PFSK-1 (cell line): Measurements from ENCODE around the gene SCAP.

Source experiments
- FOXP2 ChIP-seq: optimal IDR thresholded peaks from 2 replicates; pipeline ENCODE3; 2011; ENCODE audit warnings: borderline replicate concordance, control low read depth, inconsistent platforms; ENCODE audit not compliant: insufficient read depth; ENCODE audit errors: extremely low read length, extremely low read depth
- POLR2AphosphoS5 ChIP-seq: IDR thresholded peaks from 2 replicates; pipeline ENCODE4 v1.6.1; 2012; ENCODE audit warnings: low read depth, mild to moderate bottlenecking, control low read depth, low read length, moderate library complexity
- SIN3A ChIP-seq: IDR thresholded peaks from 2 replicates; pipeline ENCODE4 v1.6.1; 2012; ENCODE audit warnings: mild to moderate bottlenecking, low read length, moderate library complexity, borderline replicate concordance; ENCODE audit not compliant: insufficient read depth
- TAF1 ChIP-seq: IDR thresholded peaks from 2 replicates; pipeline ENCODE4 v1.6.1; 2012; ENCODE audit warnings: low read length, control low read depth, borderline replicate concordance; ENCODE audit not compliant: insufficient read depth
- TF ChIP-seq, protein P1 (sequence below), 2 experiments: IDR thresholded peaks; 2 replicates each; pipeline versions ENCODE4 v1.6.1 to v1.8.0; 2011 to 2012; ENCODE audit warnings: low read depth in 2 of 2, low read length in 2 of 2, control low read depth in 1 of 2, inconsistent platforms in 1 of 2, mild to moderate bottlenecking in 1 of 2, moderate library complexity in 1 of 2; ENCODE audit not compliant: insufficient read depth in 1 of 2

Gene SCAP

DNA sequence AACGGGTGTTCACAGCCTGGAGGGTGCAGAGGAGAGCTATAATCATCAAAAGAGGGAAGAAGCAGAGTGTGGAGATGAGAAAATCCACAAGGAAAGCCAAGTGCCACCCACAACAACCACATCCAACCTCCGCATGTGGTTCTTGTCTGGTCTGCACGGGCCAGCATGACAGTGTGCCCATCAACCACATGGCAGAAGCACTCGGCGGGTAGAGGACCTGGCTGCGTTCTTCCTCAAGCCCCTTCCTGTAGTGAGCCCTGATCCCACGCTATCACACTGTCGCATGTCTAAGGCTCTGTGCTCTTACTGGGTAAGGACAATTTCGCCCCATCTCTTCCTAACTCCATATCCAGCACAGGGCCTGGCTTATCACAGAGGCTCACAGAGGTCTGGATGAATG is 53.0 kb downstream of the SCAP start:
- TF ChIP-seq, protein P1, sequence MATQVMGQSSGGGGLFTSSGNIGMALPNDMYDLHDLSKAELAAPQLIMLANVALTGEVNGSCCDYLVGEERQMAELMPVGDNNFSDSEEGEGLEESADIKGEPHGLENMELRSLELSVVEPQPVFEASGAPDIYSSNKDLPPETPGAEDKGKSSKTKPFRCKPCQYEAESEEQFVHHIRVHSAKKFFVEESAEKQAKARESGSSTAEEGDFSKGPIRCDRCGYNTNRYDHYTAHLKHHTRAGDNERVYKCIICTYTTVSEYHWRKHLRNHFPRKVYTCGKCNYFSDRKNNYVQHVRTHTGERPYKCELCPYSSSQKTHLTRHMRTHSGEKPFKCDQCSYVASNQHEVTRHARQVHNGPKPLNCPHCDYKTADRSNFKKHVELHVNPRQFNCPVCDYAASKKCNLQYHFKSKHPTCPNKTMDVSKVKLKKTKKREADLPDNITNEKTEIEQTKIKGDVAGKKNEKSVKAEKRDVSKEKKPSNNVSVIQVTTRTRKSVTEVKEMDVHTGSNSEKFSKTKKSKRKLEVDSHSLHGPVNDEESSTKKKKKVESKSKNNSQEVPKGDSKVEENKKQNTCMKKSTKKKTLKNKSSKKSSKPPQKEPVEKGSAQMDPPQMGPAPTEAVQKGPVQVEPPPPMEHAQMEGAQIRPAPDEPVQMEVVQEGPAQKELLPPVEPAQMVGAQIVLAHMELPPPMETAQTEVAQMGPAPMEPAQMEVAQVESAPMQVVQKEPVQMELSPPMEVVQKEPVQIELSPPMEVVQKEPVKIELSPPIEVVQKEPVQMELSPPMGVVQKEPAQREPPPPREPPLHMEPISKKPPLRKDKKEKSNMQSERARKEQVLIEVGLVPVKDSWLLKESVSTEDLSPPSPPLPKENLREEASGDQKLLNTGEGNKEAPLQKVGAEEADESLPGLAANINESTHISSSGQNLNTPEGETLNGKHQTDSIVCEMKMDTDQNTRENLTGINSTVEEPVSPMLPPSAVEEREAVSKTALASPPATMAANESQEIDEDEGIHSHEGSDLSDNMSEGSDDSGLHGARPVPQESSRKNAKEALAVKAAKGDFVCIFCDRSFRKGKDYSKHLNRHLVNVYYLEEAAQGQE (IDR thresholded peaks at IDR 0.05; ENCODE audit: insufficient read depth in 1 of 2, low read depth in 2 of 2, low read length in 2 of 2), result no peak
- TF ChIP-seq TAF1 (no peak), SIN3A (no peak), POLR2AphosphoS5 (no peak), FOXP2 (no peak)

DNA sequence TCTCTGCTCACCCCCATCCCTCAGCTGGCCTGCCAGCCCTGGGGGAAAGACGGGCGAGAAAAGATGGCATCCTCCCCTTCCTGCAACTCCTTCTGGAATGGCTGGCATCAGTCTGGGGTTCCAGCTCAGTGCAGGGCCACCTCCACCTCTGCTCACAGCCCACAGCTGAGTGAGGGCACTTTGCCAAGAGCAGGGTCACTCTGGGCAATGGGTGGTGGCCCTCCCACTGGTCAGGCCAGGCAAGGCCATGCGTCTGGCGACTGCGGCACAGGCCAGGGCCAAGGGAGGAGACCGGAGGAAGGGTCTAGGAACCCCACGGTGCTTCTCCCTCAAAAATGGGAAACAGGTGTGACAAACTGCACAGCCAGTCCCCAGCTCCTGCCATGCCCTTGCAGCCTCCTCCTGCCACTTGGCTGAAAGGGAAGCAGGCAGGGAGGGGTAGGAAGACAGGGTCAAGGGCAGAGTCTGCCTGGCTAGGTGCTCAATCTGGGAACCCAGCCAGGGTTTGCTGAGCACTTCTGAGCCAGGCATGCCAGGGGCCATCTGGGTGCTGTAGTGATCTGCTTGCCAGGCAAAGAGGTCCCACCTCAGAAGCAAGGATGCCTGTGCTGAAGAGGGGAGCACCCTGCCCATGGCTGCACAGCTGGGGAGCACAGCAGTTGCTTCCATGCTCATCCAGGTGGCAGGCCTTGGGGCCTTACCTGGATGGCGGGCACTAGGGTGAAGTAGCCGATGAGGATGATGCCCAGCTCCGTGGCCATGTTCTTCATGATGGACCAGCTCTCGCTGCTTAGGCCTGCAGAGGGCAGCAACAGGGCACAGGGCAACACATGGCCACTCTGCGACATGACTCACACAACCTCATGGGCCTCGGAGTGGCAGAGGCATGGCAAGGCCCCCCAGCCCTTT is 53.7 kb downstream of the SCAP start:
- TF ChIP-seq SIN3A, result no peak
- TF ChIP-seq FOXP2, result no peak
- no peak for TF ChIP-seq POLR2AphosphoS5
- TF ChIP-seq, protein P1 (IDR thresholded peaks at IDR 0.05; ENCODE audit: insufficient read depth in 1 of 2, low read depth in 2 of 2, low read length in 2 of 2), result no peak
- TF ChIP-seq TAF1, result no peak

DNA sequence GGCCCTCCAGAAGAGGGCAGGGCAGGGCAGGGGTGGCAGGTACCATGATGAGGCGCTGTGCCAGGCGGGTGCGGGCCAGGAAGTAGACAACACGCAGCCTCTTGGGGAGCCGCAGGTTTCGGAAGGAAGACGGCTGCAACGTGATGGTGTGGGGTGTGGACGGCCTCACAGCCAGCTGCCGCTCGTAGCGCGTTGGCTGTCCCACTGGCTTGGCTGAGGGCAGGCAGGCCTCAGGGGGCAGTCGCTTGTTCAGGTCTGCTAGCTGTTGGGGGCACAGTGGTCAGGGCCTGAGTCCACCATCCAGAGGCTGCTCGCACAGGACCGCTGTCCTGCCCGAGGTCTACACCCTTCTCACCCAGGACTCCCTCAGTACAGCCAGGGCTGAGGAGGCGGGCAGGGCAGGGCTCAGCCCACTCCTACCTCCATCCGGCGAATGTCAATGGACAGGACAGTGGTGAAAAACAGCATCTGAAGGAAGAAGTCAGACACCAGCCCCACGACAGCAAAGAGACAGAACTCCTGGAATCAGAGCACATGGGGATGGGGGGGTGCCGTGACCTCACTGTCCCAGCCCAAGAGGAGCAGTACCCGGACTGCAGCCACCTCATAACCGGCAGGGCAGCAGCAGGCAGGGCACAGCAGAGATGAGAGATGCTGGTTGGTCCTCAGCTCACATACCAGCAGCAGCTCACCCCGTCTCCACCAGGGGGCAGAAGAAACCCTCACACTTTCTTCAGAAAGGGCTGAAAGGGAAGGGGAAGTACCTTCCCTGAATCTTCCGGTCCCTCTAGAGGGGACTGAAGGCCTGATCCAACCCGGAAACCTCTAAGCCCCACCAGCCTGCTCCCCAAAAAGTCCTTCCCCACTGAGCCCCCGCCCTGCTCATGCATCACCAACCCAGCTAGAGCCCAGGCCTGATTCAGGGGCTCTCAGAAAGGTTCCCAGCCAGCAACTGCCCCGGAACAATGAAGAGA is 54.9 kb downstream of the SCAP start:
- TF ChIP-seq SIN3A (no peak), TAF1 (no peak), FOXP2 (no peak), POLR2AphosphoS5 (no peak)

DNA sequence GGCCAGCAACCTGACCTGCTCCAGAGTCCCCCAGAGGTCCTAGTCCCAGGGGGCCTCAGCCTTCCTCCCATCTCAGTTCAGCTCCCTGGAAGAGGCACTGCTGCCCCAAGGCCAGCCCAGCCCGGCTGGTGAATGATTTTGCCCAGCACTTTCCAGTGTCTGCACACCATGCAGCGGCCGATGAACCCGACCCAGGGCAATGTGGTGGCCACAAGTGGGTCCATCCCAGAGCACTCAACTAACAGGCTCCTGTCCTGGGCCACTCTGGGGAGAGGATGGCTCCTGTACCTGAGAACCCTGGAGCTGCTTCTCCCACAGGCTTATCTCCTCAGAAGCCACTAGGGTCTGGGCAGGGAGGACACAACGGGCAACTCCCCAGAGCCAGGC is 55.7 kb downstream of the SCAP start:
- TF ChIP-seq TAF1 (no peak), SIN3A (no peak), FOXP2 (no peak), POLR2AphosphoS5 (no peak)
- TF ChIP-seq, protein P1 (IDR thresholded peaks at IDR 0.05; ENCODE audit: insufficient read depth in 1 of 2, low read depth in 2 of 2, low read length in 2 of 2), result no peak

DNA sequence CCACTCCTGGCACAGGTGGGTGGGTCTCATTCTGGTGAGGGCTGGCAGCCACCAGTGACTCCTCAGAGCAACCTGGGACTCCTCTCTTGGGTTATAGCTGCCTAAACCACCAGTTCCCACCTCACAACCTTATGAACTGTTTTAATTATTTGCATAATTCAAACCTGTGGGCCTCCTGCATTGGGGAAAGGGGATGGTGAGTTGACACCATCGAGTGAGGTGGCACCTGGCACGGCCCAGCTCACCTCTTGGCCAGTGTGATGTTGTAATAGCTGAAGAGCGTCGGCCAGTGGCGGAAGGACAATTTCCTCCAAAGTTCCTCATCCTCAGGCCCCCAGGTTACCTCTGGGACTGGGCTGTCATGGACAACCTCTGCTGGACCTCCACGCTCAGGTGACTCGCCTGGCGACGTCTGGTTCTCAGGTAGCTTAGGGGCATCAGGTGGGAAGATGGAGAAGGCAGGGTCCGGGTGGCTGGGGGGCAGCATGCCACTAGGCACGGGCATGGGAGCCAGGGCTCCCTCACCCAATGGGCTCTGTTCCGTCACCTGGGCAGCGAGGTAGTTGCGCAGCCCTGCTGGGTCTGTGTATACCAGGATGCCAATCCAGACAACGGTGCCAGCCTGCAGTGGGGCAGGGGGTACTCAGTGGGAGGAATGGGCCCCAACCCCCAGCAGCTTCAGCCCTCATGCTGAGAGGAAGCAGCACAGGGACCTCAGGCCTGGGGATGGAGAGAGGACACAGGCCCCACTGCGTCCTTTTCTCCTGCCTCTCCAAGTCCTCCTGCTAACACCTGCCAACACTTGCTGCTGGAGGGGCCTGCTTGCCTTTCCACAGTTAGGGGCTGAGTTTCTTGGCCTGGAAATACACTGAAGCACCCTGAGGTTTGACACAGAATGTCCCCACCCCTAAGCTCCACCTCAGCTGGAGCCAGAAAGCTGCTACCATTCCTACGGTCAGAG is 56.4 kb downstream of the SCAP start:
- TF ChIP-seq POLR2AphosphoS5 (no peak), SIN3A (no peak), TAF1 (no peak)
- TF ChIP-seq, protein P1 (IDR thresholded peaks at IDR 0.05; ENCODE audit: insufficient read depth in 1 of 2, low read depth in 2 of 2, low read length in 2 of 2), result no peak
